Left lung (tissue), 10 donors: ENCODE data around the gene ASIC1. TPM values are rescaled to one million over a fixed set of nuclear protein-coding genes. Genes with fewer than 3 reads are reported as not detected.

ENCODE experiments used
- ATAC-seq: fragments of 200-7000 bp; cut with Tn5 transposase; one replicate; pipeline ENCODE4 v1.9.1; 2020; ENCODE audit warnings: moderate library complexity
- DNase-seq, 4 donors: peaks; one replicate each; pipeline ENCODE4 v3.0.0-alpha.2; 2013 to 2020
- H3K27ac ChIP-seq, 2 donors: fragments of 200-600 bp; sonication (generic) in 1 of 2; one replicate each; pipeline versions ENCODE4 v1.5.0 to v1.8.0; 2020 to 2021
- H3K27me3 ChIP-seq, 2 donors: fragments of 200-600 bp; sonication (generic) in 1 of 2; one replicate each; pipeline versions ENCODE4 v1.5.0 to v1.8.0; 2020 to 2021
- H3K36me3 ChIP-seq, 2 donors: fragments of 200-600 bp; sonication (generic) in 1 of 2; one replicate each; pipeline versions ENCODE4 v1.5.0 to v1.8.0; 2020 to 2021
- H3K4me1 ChIP-seq, 2 donors: fragments of 200-600 bp; one replicate each; pipeline ENCODE4 v1.8.0; 2021
- H3K4me3 ChIP-seq, 2 donors: fragments of 200-600 bp; sonication (generic) in 1 of 2; one replicate each; pipeline versions ENCODE4 v1.5.0 to v1.8.0; 2020 to 2021; ENCODE audit warnings: mild to moderate bottlenecking in 1 of 2
- H3K9me3 ChIP-seq, 2 donors: fragments of 200-600 bp; sonication (generic) in 1 of 2; one replicate each; pipeline versions ENCODE4 v1.5.0 to v1.8.0; 2020 to 2021
- intact Hi-C, 2 donors: fragments of 100-400 bp; cut with DNase I; formaldehyde crosslinking; loops; one replicate each; pipeline versions ENCODE4 v1.11.2 to v1.14.2; 2022
- polyA plus RNA-seq, 6 donors: library from polyadenylated mRNA; unstranded; fragments of 120-200 nt; gene quantifications; one replicate each; pipeline ENCODE4 v1.2.1, GENCODE V29; 2013; ENCODE audit not compliant: insufficient read length in 6 of 6
- total RNA-seq, 2 donors: library from RNA; stranded (reverse); fragmentation: NEBNext Ultra II Directional; extraction: Animal tissue kit (Norgen Biotek cat#: 25700); gene quantifications; one replicate each; pipeline ENCODE4 v1.2.1, GENCODE V29; 2021
- TF ChIP-seq, protein P1 (sequence below), 2 donors: fragments of 200-600 bp; sonication (generic) in 1 of 2; IDR thresholded peaks; one replicate each; pipeline versions ENCODE4 v1.5.0 to v1.8.0; 2021; ENCODE audit warnings: antibody characterized with exemption in 2 of 2
- donor health status: DM: no; HTN: yes; CAD: no.
- donor health status: DM: no; HTN: no; CAD: no.

Gene ASIC1
- total and polyA plus RNA-seq, 8 donors = 2.1 to 15.4 (median 8.7) TPM

DNA sequence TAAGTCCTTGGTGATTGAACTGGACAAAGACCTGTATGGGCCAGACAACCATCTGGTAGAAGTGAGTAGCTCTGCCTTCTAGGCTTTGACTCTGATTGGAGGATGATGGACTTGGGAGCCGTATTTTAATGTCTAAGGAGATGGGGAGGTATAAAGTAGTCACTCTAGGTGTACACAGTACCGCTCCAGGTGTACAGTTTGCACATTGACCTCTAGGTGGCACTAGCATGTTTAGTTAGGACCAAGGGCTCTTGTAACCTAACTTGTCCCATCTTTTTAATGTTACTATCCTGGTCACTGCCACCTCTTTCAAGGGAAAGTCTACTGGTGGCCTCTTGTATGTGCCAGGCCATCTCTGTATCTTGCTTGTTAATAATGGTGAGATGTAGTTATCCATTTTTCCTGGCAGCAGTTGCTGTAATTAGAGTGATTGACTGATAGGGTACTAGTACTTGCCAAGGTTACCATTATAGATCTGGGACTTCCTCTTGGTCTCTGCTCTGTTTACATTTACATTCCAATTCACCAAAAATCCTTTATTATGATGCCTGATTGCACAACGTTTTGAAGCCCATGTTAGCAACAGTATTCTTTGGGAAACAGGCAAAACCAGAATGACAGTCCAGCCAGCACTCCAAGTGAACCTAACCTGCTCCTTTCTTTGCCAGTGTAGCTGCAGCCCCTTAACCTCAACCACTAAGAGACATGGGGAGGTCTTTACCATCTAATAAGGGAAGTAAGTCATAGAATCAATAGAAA lies 31.4 kb downstream of the ASIC1 start:
- Histone ChIP-seq H3K4me1 (peaks cover 0 to 22% of the 10 kb centered on the region in 2 donors), H3K4me3 (no peak overlapping the region), H3K36me3 (peaks cover 8 to 67% of the 10 kb centered on the region in 2 donors), H3K27me3 (no peaks in the 10 kb centered on the region), H3K9me3 (no peaks in the 10 kb centered on the region), H3K27ac (no peak overlapping the region)
- ATAC-seq = peak; percentile 40
- TF ChIP-seq, protein P1, sequence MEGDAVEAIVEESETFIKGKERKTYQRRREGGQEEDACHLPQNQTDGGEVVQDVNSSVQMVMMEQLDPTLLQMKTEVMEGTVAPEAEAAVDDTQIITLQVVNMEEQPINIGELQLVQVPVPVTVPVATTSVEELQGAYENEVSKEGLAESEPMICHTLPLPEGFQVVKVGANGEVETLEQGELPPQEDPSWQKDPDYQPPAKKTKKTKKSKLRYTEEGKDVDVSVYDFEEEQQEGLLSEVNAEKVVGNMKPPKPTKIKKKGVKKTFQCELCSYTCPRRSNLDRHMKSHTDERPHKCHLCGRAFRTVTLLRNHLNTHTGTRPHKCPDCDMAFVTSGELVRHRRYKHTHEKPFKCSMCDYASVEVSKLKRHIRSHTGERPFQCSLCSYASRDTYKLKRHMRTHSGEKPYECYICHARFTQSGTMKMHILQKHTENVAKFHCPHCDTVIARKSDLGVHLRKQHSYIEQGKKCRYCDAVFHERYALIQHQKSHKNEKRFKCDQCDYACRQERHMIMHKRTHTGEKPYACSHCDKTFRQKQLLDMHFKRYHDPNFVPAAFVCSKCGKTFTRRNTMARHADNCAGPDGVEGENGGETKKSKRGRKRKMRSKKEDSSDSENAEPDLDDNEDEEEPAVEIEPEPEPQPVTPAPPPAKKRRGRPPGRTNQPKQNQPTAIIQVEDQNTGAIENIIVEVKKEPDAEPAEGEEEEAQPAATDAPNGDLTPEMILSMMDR (IDR thresholded peaks at IDR 0.05) = peak; percentile 79
- no peak for DNase-seq
- intact Hi-C loops = no loop called here

DNA sequence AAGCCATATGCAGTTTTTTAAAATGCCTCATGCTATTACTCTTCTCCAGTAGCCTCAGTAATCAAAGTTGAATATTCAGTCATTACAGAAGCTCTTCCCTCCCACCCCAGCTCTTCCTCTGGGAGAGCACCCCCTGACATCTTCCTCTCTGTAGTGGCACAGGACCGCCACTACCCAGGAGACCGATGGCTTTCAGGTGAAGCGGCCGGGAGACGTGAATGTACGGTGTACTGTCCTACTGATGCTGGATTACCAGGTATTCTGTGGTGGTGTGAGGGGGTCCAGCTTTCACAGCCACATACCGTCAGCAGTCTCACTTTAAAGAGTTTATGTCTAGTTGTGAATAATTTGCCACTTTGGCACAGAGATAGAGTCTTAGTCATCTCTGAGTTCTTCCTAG lies 32.3 kb downstream of the ASIC1 start:
- TF ChIP-seq, protein P1 (IDR thresholded peaks at IDR 0.05) = no peak
- H3K27me3 ChIP-seq = no peaks in the 10 kb centered on the region
- H3K9me3 ChIP-seq = no peaks in the 10 kb centered on the region
- DNase-seq = no peak
- no peak for ATAC-seq
- peaks cover 0 to 17% of the 10 kb centered on the region in 2 donors for H3K4me1 ChIP-seq
- H3K36me3 ChIP-seq = peaks cover 11 to 77% of the 10 kb centered on the region in 2 donors
- intact Hi-C loops = no loop called here
- no peak overlapping the region for H3K27ac ChIP-seq
- H3K4me3 ChIP-seq = no peak overlapping the region

DNA sequence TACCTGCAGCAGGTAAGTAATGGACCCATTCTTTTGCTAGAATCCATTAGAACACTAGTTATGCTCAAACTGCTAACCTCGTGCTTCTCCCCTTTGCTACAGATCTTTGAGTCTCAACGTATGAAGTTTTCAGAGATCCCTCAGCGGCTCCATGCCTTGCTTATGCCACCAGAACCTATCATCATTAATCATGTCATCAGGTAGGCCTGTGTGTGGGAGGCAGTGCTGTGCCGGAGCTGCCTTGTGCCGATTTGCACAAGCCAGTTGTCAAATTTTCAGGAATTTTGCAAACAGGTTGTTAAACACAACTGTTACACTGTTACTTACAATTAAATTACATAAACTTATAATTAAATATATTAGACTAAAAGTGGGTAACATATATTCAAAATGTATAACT lies 33.0 kb downstream of the ASIC1 start:
- peaks cover 0 to 17% of the 10 kb centered on the region in 2 donors for H3K4me1 ChIP-seq
- H3K9me3 ChIP-seq = no peaks in the 10 kb centered on the region
- no peak overlapping the region for H3K27ac ChIP-seq
- intact Hi-C loops = no loop called here
- TF ChIP-seq, protein P1 (IDR thresholded peaks at IDR 0.05) = no peak
- ATAC-seq (no peak), DNase-seq (no peak)
- H3K36me3 ChIP-seq = peaks cover 11 to 84% of the 10 kb centered on the region in 2 donors
- no peaks in the 10 kb centered on the region for H3K27me3 ChIP-seq
- H3K4me3 ChIP-seq = no peak overlapping the region

DNA sequence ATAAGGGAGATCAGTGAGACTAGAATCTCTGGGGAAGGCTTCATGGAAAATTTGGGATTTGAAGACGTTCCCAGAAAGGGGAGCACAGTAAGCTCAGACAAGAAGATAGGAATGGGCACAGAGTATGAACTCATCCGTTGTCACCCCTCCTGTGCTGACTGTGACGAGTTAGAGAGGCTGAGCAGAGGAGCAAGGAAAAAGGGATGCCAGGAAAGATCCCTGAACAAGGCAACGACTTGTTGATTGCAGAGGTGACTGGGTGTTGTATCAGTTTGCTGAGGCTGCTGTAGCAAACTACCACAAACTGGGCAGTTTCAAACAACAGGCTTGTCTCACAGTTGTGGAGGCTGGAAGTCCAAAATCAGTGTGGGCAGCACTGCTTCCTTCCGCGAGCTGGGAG lies 40.6 kb downstream of the ASIC1 start:
- H3K36me3 ChIP-seq = peaks cover 3 to 88% of the 10 kb centered on the region in 2 donors

More for the DNA sequence above, 40.6 kb downstream of the ASIC1 start:
- TF ChIP-seq, protein P1 (IDR thresholded peaks at IDR 0.05) = no peak
- ATAC-seq (no peak), DNase-seq (no peak)
- intact Hi-C loops = no loop called here
- Histone ChIP-seq H3K4me1 (no peaks in the 10 kb centered on the region), H3K9me3 (no peaks in the 10 kb centered on the region), H3K4me3 (no peak overlapping the region), H3K27me3 (no peaks in the 10 kb centered on the region), H3K27ac (no peak overlapping the region)
